GM11168 (cell line): ENCODE measurements around the gene WWOX.

Source experiments
- in situ Hi-C: fragments of 300-500 bp; cut with MboI; formaldehyde crosslinking; loops from one replicate; pipeline ENCODE4 v1.12.0; 2022; ENCODE audit warnings: low sequenced_read_pairs; ENCODE audit not compliant: unreplicated experiment

The WWOX gene

GRCh38 chr16:78476615-78477014, 377.2 kb downstream of the WWOX start:
- in situ Hi-C loops, result no loop called here

- in situ Hi-C loops, result no loop called here
Measured at GRCh38 chr16:78478267-78478861, 378.9 kb downstream of the WWOX start.

GRCh38 chr16:78479723-78480122, 380.3 kb downstream of the WWOX start:
- in situ Hi-C loops, result no loop called here

GRCh38 chr16:78480588-78480987, 381.1 kb downstream of the WWOX start:
- in situ Hi-C loops, result no loop called here

- in situ Hi-C loops, result no loop called here
Measured at GRCh38 chr16:78483124-78483992, 383.9 kb downstream of the WWOX start.

- in situ Hi-C loops, result no loop called here
Measured at GRCh38 chr16:78484509-78485058, 385.1 kb downstream of the WWOX start.

GRCh38 chr16:78485188-78485916, 385.9 kb downstream of the WWOX start:
- in situ Hi-C loops, result no loop called here

GRCh38 chr16:78485917-78486257, 386.4 kb downstream of the WWOX start:
- in situ Hi-C loops, result no loop called here

- in situ Hi-C loops, result no loop called here
Measured at GRCh38 chr16:78487471-78487870, 388.0 kb downstream of the WWOX start.

GRCh38 chr16:78489072-78489471, 389.6 kb downstream of the WWOX start:
- in situ Hi-C loops, result no loop called here

GRCh38 chr16:78489631-78490030, 390.2 kb downstream of the WWOX start:
- in situ Hi-C loops, result no loop called here

- in situ Hi-C loops, result no loop called here
Measured at GRCh38 chr16:78490431-78490830, 391.0 kb downstream of the WWOX start.

- in situ Hi-C loops, result no loop called here
Measured at GRCh38 chr16:78490847-78491246, 391.4 kb downstream of the WWOX start.

- in situ Hi-C loops, result no loop called here
Measured at GRCh38 chr16:78493573-78493972, 394.1 kb downstream of the WWOX start.

GRCh38 chr16:78494105-78494504, 394.7 kb downstream of the WWOX start:
- in situ Hi-C loops, result no loop called here

- in situ Hi-C loops, result no loop called here
Measured at GRCh38 chr16:78494674-78495073, 395.2 kb downstream of the WWOX start.

- in situ Hi-C loops, result no loop called here
Measured at GRCh38 chr16:78496189-78496588, 396.7 kb downstream of the WWOX start.

- in situ Hi-C loops, result no loop called here
Measured at GRCh38 chr16:78499399-78499798, 399.9 kb downstream of the WWOX start.

- in situ Hi-C loops, result loop anchor here (25.0 kb wide), 1 partner anchor 262 kb away; no protein-coding TSS in a partner anchor
Measured at GRCh38 chr16:78500659-78501270, 401.3 kb downstream of the WWOX start.

- in situ Hi-C loops, result loop anchor here (25.0 kb wide), 1 partner anchor 261 kb away; no protein-coding TSS in a partner anchor
Measured at GRCh38 chr16:78501744-78502143, 402.3 kb downstream of the WWOX start.
